ENCODE results near the gene CYTH4.

CYTH4 gene

DNA sequence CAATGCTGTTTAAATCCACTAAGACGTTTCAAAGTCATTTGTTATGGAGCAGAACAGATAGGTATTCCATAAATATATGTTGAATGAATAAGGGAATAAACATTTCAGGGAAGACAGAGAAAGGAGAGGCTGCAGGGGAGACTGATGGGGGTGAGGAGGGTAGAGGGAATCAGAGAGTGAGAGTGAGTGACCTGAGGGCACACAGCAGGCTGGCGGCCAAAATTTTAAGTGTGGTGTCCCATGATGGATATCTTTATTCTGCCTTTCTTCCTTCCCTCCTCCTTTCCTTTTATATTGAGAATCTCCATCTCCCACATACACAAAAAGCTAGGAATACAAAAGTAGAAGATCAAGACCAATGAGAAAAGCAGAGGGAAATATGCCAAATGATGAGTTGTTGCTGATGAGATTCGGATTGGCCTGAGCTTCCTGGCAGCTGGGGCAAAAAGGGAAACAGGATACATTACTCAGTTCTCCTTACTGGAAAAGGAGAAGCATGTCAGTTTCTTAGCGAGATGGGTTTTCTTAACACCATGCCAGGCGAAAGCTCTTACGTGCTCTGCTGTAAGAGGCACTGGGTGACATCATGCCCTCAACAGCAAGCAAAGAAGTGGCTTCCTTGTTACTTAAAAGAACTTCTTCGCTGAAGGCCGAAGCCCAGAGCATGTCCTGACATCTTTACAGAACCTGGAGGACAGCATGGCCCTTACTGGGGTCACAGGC lies 11.2 kb upstream of the CYTH4 start:
- DNase-seq (ENCODE audit: low read depth): no peak

DNA sequence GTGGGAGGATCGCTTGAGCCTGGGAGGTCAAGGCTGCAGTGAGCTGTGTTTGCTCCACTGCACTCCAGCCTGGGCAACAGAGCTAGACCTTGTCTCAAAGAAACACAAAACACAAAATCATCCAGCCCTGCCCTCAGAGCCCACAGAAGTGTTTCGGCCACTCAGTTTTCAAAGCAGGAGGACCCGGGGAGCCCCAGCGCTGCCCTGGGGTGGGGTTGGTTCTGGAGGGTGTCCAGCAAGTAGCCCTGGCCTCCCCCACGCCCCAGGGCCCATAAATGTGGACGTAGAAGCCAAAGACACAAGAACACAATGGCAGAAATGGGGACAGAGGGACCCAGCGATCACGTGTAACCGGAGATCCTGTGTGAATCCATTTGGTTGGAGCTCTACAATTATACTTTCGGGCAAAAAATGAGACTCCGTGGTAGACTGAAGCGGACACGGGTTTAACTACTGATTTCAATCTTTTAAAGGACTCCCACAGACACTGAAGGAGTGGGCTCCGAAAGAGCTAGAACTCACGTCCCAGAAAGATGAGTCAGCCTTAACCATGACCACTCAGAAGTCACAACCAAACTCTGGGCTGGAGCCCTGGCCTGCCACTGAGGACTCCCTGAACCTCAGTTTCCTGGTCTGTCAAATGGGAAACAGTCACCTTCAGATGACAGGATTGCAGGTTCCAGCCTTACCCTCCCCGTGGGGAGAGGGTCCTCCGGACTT lies 9.0 kb upstream of the CYTH4 start:
- DNase-seq (ENCODE audit: low read depth): no peak

DNA sequence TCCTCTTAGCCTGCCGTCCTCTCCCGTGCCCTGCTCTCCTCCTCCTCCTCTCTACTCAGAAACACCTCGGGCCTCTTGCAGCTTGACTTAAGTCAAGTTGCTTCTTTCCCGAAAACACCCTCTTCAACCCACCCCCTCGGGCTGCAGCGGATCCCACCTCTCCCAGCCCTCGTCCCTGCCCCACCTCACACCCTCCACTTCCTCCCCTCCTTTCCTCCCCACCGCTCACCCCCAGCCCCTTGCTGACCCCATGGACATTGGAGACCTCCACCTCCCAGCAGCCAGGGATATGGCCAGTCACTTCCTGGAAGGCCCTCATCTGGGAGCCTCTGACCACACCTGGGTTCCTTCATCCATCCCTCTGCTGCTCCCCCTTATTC lies 8.5 kb upstream of the CYTH4 start:
- DNase-seq (ENCODE audit: low read depth): no peak

- no peak for DNase-seq (ENCODE audit: low read depth)
These were observed 7.9 kb upstream of the CYTH4 start for GRCh38 chr22:37274380-37274862.

- no peak for DNase-seq (ENCODE audit: low read depth)
These were observed 7.2 kb upstream of the CYTH4 start for GRCh38 chr22:37275134-37275533.

- DNase-seq (ENCODE audit: low read depth): no peak
These were observed 6.7 kb upstream of the CYTH4 start for GRCh38 chr22:37275622-37276021.

DNA sequence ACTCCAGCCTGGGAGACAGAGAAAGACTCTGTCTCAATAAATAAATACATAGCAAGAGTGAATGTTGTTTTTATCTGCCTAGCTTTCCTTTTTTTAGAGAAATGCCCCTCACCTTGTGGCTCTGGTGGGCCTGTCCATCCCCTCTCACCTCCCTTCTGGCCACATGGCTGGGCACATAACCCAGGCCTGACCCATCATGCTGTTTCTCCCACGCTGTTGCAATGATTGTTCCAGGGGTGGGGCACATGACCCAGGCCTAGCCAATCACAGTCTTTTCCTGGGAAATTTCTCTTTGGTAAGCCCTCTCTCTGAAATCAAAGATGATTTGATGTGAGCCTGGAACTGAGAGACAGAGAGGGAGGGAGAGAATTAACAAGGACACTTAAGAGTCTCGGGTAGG lies 5.5 kb upstream of the CYTH4 start:
- no peak for DNase-seq (ENCODE audit: low read depth)

- no peak for DNase-seq (ENCODE audit: low read depth)
These were observed 4.9 kb upstream of the CYTH4 start for GRCh38 chr22:37277384-37277783.

GRCh38 chr22:37278261-37278660 lies 4.0 kb upstream of the CYTH4 start:
- DNase-seq (ENCODE audit: low read depth): no peak

DNA sequence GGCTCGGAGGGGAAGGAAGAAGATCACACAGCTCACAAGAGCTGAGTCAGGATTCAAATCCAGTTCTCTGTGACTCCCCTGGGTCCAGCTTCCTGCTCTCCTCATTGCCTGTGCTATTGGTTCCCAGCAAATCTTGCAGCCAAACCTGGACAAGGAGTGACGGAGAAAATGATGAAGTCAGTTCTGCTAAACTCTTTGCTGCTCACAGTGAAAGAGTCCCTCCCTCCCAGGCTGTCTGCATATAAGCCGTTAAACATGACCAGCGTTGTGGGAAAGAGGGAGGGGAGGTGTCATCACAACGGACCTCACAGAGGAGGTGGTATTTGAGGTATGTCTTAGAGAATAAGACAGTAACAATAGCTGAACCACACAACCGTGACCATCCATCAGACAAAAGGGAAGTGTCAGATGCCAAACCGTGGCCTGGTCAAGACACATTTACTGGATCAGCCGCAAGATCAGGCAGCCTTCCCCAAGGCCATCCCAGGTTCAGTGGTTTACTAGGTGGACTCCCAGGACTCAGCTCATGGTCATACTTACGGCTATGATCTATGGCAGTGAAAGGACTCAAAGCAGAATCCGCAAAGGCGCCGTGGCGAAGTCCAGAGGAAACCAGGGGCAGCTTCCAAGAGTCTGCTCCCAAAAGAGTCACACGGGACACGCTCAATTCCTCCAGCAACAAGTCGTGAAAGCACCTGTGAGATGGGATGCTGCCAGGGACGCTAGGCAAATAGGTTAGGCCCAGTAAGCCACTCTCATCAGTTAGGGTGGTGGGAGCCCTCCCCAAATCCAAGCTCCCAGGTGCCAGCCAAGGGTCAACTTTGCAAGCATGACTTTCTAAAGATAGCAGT lies 2.8 kb upstream of the CYTH4 start:
- DNase-seq (ENCODE audit: low read depth): no peak

GRCh38 chr22:37280718-37281117 lies 1.6 kb upstream of the CYTH4 start:
- no peak for DNase-seq (ENCODE audit: low read depth)

- DNase-seq (ENCODE audit: low read depth): no peak
These were observed 1.1 kb upstream of the CYTH4 start for GRCh38 chr22:37281195-37281594.

DNA sequence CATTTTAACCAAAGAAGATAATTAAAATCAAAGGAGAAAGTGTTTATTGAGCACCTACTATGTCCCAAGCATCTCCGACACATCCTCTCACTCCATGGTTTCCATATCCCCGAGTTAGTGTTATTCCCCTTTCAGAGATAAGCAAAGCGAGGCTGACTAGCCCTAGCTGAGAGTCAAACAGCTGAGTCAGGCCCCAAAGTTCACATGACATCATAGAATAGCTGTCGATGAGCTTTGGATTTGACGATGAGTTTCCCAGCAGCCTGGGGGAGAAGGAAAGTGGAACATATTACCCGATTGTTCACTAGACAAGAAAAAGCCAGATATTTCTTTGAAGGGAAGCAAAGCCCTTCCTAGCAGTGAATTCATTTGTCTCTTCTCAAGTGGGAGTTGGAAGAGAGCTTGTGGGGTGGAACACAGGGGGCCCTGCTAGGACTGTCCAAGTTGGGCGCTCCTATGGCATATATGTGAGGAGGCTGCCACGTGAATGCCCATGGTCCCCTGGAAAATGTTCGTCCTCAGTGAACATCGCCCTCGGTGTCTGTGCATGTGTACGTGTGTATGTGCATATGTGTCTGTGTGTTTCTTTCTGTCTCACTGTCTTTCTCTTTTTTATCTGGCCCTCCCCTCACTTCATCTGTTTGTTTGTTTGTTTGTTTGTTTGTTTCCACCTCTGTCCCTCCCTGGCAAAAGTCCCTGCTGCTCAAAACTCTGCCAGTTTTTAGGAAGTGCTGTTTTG lies 493 bp upstream of the CYTH4 start:
- DNase-seq (ENCODE audit: low read depth): no peak

- no peak for DNase-seq (ENCODE audit: low read depth)
These were observed 1.2 kb downstream of the CYTH4 start for GRCh38 chr22:37283393-37283937.

DNA sequence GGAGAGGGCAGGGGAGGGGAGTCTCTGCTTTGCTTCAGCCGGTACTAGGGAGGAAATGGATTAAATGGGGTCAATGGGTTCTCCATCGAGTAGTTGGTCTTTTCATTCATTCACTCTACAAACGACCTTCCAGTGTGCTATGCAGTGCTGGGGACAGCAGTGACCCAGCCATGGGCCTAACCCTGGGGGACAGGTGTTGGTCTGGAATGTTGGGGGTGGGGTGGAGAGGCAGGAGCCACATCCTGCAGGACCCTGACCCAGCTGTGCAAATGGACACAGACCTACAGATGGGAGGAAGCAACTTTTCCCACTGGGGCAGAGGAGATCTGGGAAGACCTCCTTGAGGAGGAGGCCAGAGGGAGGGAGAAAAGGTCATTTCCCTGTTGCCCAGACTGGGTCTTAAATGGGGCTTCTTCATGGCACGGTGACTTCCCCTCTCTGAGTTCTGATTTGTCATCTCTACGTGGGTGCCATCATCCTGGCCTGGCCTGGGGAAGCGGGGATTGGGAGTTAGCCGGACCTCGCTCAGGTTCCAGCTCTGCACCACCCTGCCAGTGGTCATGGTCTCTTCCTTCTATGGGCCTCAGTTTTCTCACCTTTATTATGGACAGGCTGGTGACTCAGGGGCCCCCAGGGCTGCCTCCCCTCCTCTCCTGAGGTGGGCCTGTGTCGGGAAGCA lies 2.0 kb downstream of the CYTH4 start:
- DNase-seq (ENCODE audit: low read depth): no peak

DNA sequence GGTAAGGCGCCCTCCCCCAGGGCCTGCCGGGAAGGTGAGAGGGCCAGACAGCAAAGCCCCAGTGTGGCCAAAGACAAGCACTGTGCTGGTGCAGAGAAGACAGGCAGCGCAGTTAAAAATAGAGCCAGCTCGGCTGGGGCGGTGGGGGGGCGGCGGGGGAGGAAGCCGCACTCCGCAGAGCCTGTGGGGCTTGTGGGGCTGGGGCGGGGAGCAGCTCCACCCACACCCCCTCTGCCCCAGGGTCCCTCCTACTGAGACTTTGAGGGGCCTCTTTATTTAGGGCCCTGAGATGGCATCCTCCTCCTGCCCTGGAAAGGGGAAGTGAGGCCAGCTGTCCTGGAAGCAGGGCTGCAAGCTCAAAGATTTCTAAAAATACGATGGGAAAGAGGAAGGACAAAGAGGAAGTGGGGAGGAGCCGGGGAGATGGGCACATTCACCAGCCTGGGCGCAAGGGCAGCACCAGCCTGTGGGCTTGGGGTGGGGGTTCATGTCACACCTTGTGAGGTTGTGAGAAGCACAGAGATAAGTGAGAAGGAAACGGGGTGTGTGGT lies 2.6 kb downstream of the CYTH4 start:
- DNase-seq (ENCODE audit: low read depth): no peak

- DNase-seq (ENCODE audit: low read depth): no peak
These were observed 3.6 kb downstream of the CYTH4 start for GRCh38 chr22:37285937-37286336.

DNA sequence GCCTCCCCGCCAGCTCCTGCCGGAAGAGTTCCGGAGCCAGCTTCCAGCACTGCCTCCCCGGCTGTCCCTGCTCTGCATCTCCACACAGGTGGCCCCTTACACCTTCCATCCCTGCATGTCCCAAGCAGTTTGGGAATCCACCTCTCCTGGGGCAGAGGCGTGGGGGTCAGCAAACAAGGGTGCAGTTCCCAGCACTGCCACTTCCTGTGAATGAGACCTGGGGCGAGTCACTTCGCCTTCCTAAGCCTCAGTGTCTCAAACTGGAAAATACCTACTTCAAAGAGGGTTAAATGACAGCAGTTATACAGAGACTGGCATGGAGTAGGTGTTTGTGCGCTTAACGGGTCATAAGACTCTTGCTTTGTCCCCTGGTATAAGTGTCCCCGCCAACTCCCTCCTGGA lies 5.2 kb downstream of the CYTH4 start:
- no peak for DNase-seq (ENCODE audit: low read depth)

DNA sequence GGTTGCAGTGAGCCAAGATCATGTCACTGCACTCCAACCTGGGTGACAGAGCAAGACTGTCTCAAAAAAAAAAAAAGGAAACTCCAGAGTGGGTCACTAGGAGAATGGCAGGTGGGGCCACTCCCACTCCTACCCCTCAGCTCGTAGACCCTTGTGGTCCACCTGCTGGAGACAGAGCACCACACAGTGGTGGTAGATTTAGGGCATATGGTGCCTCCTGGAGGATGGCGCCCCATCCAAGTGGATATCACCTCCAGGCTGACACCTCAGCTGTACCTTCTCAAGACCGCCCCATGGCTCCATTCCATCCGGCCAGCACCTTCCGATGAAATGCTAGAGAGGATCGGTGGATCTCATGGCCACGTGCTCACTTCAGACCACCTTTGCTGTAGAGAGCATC lies 6.2 kb downstream of the CYTH4 start:
- no peak for DNase-seq (ENCODE audit: low read depth)

DNA sequence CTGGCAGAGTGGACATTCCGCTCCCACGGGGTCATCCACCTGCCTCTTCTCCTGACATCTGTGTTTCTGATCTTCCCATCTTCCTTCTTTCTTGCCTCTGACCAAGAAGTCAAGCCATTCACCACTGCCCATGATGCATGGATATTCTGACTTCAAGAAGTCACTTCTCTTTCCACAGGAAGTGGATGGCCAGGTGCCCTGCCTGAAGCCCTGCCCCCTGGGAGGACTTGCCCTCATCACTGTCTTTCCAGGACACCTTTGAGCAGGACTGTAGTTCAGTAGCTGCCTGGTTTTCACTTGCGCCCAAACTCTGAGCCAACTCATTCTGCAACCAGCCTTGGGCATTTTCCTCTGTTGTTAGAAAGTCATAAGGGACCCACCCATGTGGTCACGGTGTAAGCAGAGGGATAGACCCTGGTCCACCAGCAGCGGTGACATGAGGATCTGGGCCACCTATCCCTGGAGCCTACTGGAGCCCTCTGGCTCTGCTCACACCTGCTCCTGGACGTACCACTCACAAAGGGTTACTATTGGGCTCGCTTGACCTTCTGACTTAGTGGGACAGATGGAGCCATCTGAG lies 6.9 kb downstream of the CYTH4 start:
- no peak for DNase-seq (ENCODE audit: low read depth)

DNA sequence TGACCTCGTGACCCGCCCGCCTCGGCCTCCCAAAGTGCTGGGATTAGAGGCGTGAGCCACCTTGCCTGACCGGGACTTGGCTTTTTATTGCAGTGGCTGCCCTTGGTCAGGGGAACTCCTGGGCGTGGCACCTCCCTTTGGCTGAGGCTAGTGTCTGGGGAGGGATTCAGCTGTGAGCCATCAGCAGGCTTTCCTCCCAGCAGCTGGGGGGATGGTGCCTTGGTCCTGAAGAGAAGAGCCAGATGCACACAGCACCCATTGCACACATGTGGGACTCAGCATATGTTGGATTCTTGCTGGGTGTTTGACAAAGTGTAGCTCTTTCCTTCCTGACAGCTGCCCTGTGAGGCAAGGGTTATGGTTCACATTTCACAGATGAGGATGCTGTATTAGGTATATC lies 8.4 kb downstream of the CYTH4 start:
- no peak for DNase-seq (ENCODE audit: low read depth)

Measured in stimulated activated CD8-positive, alpha-beta memory T cell treated with anti-CD3 and anti-CD28 coated beads, Interleukin-12 subunit alpha, Interleukin-12 subunit beta, amount 100 ng/mL, for 1 hour (primary cell).